A673 (cell line): ENCODE measurements around the gene TNIP1.
A peak's percentile ranks its signal among the peaks of the same experiment; 100 is the strongest.

ENCODE experiments used
- CTCF ChIP-seq: fragments of 300-800, 200-600 bp; sonication (generic); conservative IDR thresholded peaks from 2 replicates; pipeline ENCODE4 v1.5.1; 2017; ENCODE audit warnings: low read depth, mild to moderate bottlenecking, antibody characterized with exemption, low read length, moderate library complexity, mixed read lengths
- EZH2 ChIP-seq: fragments of 200-600 bp; sonication (generic); IDR thresholded peaks from 2 replicates; pipeline ENCODE4 v1.6.1; 2017; ENCODE audit warnings: borderline replicate concordance, low read depth, mild to moderate bottlenecking, mixed read lengths, antibody characterized with exemption, low read length; ENCODE audit not compliant: poor library complexity, severe bottlenecking

- 0 out of 2 replicates have a peak, but pooled peaks have one; percentile 22 for TF ChIP-seq CTCF
- no peak for TF ChIP-seq EZH2
Observed at GRCh38 chr5:151048526-151048925, 32.3 kb downstream of the TNIP1 start.
